NT2/D1 (cell line): ENCODE results near the gene FAF2.

Experiments
- YY1 ChIP-seq: IDR thresholded peaks from 2 replicates; pipeline ENCODE4 v1.6.1; 2011; ENCODE audit not compliant: insufficient read length, insufficient read depth
- ZNF274 ChIP-seq: IDR thresholded peaks from 2 replicates; pipeline ENCODE4 v1.6.1; 2011; ENCODE audit warnings: mild to moderate bottlenecking, low read depth, low read length

DNA sequence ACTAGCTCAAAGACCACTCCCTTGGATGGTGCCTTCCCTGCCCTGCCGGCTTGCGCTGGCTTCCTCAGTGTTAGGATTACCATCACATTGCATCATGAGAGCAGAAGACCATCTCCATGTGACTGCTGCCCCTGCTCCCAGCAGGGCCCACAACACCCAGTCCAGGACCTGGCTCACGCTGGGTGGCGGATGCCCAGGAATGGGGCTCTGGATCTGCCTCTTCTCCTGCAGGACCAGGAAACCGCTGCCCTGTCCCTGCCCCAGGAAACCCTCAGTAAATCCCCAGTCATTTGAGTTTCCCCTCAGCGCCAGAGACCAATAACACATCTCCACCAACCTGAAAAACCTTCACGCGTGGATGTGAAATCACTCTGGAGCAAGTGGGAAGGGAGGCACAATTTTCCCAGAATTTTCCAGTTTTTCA lies 92.3 kb downstream of the FAF2 start:
- TF ChIP-seq YY1 (no peak), ZNF274 (no peak)
